Measurements from ENCODE around the gene RPL7L1.
"Not testable (repeated sequence)": the region's sequence is repeated elsewhere in the genome, so short reads cannot be mapped to it uniquely, and the experiment has no call there.

DNA sequence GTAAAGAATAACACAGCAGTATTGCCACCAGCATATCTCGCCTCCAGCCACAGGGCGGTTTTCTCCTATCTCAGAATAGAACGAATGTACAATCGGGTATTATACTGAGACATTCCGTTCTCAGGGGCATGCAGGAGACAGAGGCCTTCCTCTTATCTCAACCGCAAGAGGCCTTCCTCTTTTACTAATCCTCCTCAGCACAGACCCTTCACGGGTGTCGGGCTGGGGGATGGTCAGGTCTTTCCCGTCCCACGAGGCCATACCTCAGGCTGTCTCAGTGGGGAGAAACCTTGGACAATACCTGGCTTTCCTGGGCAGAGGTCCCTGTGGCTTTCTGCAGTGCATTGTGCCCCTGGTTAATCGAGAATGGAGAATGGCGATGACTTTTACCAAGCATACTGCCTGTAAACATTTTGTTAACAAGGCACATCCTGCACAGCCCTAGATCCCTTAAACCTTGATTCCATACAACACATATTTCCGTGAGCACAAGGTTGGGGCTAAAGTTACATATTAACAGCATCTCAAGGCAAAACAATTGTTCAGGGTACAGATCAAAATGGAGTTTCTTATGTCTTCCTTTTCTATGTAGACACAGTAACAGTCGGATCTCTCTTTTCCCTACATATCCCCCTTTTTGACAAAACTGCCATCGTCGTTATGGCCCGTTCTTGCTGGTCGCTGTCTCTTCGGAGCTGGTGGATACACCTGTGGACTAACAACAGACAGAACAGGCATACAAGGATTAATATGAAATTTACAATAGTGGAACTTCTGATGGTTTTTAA lies 14.8 kb downstream of the RPL7L1 start:
- not testable (repeated sequence) for TF ChIP-seq CTCF (conservative IDR thresholded peaks at IDR 0.05); ZFX (IDR thresholded peaks at IDR 0.05)
